Fibroblast of villous mesenchyme (primary cell): ENCODE results near the gene PTBP1. TPM values are rescaled to one million over a fixed set of nuclear protein-coding genes. Genes with fewer than 3 reads are reported as not detected.

ENCODE experiments used
- DNase-seq: peaks from one replicate; pipeline ENCODE4 v3.0.0-alpha.2; 2010; ENCODE audit warnings: low read depth
- H3K4me3 ChIP-seq: 2 replicates; pipeline ENCODE4 v1.5.1; 2011; ENCODE audit warnings: low read depth, mild to moderate bottlenecking, low read length
- total RNA-seq: library from RNA; depleted of rRNA; stranded (reverse); fragments of >200 nt; gene quantifications from 2 replicates; pipeline ENCODE4 v1.2.3, GENCODE V29; 2012
- TF ChIP-seq, protein P1 (sequence below): IDR thresholded peaks from 2 replicates; pipeline ENCODE4 v1.5.1; 2012; ENCODE audit warnings: low read depth, mild to moderate bottlenecking, low read length; ENCODE audit not compliant: insufficient read depth

The PTBP1 gene
- total RNA-seq, 1 donor = 129 TPM

DNA sequence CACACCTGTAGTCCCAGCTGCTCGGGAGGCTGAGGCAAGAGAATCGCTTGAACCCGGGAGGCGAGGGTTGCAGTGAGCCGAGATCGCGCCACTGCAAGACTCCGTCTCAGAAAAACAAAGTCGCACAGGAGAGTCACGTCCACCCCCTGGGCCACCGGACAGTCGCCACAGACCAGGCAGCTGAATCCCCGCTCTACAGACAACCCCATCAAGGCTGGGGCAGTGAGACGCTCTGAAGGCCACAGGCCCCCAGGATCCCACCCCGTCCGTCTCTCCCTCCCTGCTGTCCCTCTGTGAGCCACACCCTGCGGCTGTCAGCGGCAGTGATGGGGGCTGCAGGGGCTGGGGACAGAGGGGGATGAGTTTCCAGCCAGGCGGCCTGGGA lies 15.5 kb upstream of the PTBP1 start:
- DNase-seq = no peak
- TF ChIP-seq, protein P1, sequence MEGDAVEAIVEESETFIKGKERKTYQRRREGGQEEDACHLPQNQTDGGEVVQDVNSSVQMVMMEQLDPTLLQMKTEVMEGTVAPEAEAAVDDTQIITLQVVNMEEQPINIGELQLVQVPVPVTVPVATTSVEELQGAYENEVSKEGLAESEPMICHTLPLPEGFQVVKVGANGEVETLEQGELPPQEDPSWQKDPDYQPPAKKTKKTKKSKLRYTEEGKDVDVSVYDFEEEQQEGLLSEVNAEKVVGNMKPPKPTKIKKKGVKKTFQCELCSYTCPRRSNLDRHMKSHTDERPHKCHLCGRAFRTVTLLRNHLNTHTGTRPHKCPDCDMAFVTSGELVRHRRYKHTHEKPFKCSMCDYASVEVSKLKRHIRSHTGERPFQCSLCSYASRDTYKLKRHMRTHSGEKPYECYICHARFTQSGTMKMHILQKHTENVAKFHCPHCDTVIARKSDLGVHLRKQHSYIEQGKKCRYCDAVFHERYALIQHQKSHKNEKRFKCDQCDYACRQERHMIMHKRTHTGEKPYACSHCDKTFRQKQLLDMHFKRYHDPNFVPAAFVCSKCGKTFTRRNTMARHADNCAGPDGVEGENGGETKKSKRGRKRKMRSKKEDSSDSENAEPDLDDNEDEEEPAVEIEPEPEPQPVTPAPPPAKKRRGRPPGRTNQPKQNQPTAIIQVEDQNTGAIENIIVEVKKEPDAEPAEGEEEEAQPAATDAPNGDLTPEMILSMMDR = no peak
- peak overlapping the region; percentile 36 for H3K4me3 ChIP-seq

DNA sequence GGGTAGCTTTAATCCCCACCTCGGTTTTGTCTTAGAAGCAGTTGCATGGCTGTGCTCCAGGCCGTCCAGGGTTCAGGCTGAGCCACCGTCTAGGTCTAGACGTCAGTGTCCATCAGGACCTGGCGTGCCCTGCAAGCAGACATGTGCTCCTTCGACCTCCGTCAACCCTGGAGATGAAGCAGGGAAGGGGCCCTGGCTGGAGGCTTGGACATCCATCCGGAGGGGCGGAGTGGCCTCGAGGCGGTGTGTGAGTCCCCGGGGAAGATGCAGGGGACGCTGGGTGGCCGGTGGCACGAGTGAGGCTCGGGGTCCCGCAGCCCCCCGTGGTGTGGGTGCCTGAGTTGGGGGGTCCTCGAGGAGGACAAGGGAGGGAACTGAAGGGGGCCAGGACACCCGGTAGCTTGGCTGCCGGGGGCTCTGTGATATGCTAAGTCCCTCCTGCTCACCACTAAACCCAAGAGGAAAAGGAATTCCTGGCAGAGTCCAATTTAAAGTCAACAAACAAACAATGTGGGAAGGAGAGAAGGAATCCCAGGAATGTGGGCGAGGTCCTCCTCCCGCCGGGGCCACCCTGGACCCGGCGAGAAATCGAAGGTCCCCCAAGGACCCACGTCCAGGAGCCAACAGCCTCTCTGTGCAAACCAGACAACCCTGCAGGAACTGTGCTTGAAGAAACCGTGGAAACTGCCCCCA lies 14.9 kb upstream of the PTBP1 start:
- peak overlapping the region; percentile 36 for H3K4me3 ChIP-seq
- TF ChIP-seq, protein P1 = no peak
- no peak for DNase-seq

DNA sequence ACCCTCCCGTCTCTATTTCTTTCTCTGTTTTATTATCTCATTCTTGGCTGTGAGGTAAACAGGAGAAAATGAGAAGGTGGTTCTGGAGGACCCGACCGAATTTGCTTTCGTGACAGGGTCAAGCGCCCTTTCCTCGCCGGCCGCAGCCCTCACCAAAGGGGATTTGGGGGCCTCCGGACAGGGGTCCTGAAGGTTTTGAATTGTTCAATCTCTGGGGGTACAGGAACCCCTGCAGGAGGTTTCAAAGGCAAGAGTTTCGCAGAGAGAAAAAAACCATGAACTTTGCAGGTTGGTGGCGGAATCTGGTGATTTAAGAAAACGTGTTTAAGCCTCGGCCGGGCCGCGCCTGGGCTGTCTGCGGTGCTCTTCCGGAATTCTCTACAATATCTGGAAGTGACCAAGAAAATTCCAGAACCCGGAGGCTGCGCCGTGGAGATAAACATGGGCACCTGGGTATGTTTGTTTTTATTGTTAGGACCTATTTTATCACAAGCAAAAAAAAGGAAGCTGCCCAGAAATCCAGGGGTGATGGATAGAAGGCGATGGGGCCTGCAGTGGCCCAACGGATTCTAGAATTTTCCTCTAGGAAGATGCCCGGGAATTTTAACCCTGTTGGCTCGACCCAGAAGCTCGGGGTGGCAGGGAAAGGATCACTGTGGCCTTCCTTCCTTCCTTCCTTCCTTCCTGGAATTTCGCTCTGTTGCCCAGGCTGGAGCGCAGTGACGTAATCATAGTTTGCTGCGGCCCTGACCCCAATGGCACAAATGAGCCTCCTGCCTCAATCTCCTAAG lies 14.2 kb upstream of the PTBP1 start:
- DNase-seq = no peak
- peak overlapping the region; percentile 36 for H3K4me3 ChIP-seq
- TF ChIP-seq, protein P1 = no peak

DNA sequence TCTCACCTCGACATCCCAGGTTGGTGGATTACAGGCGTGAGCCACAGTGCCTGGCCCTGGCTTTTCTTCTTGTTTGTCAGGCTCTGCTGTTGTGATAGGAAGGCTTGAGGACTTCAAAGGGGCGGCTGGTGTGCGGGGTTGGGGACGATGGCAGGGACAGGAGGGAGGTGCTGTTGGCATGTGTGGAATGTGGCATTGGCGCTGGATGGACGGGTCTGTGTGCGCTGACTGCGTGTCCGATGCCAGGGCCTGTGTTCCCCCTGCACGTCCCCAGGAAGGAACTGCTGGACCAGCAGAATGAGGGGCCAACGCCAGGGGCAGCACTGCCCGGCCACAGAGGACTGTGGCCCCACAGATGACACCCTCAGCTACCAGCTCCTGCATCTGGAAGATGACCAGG lies 12.7 kb upstream of the PTBP1 start:
- H3K4me3 ChIP-seq = no peak overlapping the region
- no peak for DNase-seq
- TF ChIP-seq, protein P1 = no peak

DNA sequence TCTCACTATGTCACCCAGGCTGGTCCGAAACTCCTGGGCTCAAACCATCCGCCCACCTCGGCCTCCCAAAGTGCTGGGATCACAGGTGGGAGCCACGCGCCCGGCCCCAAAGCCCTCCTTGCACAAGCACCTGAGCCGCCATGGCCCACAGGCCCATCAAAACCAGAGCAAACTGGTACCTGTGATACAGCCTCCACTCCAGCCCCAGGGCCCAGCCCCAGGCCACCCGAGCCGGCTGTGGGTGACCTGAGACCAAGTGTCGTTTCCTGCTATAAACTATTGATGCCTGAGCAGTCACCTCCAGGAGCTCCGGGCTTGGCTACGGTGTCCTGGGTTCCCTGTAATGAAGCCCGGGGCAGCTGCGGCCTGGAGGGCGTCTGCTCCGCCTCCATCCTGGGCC lies 9.7 kb upstream of the PTBP1 start:
- H3K4me3 ChIP-seq = no peak overlapping the region
- TF ChIP-seq, protein P1 = no peak
- no peak for DNase-seq

DNA sequence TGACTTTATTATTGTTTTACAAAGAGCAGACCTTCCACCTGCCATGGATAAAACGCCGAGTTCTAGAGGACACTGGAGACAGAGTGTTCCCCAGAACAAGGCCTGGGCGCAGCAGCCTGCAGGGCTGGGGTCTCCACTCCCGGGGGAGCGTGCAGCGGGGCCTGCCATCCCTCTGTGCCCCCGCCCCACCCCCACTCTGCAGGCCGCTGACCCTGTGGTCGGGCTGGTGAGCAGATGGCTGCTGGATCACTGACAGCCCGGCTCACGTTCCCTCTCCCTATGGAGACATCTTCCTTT lies 8.6 kb upstream of the PTBP1 start:
- DNase-seq = no peak
- H3K4me3 ChIP-seq = no peak overlapping the region
- TF ChIP-seq, protein P1 = no peak
